NCI-H2081 (cell line): ENCODE measurements around the gene SEPTIN12.
"Not testable (repeated sequence)": the region's sequence is repeated elsewhere in the genome, so short reads cannot be mapped to it uniquely, and the experiment has no call there.

Experiments used
- DNase-seq, 2 experiments: peaks; one replicate each; lab custom pipeline; 2025; lab: John Stamatoyannopoulos, UW

The SEPTIN12 gene

GRCh38 chr16:4802659-4803287, 14.6 kb upstream of the SEPTIN12 start:
- DNase-seq: peak; percentile 93 to 94

GRCh38 chr16:4801962-4802658, 14.0 kb upstream of the SEPTIN12 start, which contains the start of gene ROGDI:
ROGDI (minus strand) TSS chr16:4802633; CDS start chr16:4802571, 62 bp downstream.
- peak; percentile 84 to 91 for DNase-seq

GRCh38 chr16:4801051-4801961, 13.2 kb upstream of the SEPTIN12 start:
- DNase-seq: no peak

GRCh38 chr16:4800290-4801041, 12.3 kb upstream of the SEPTIN12 start:
- DNase-seq: peak in 1 of 2 experiments; percentile 35

GRCh38 chr16:4799171-4799855, 11.2 kb upstream of the SEPTIN12 start:
- DNase-seq: no peak

GRCh38 chr16:4798456-4798855, 10.3 kb upstream of the SEPTIN12 start:
- no peak for DNase-seq

- DNase-seq: no peak
These were observed 9.7 kb upstream of the SEPTIN12 start for GRCh38 chr16:4797805-4798252.

- no peak for DNase-seq
These were observed 9.0 kb upstream of the SEPTIN12 start for GRCh38 chr16:4796982-4797804.

- peak in 1 of 2 experiments; percentile 35 for DNase-seq
These were observed 7.9 kb upstream of the SEPTIN12 start for GRCh38 chr16:4795828-4796572.

- DNase-seq: peak; percentile 77 to 90
These were observed 7.2 kb upstream of the SEPTIN12 start, which contains the start of gene SMIM22 for GRCh38 chr16:4795181-4795827. SMIM22 (plus strand) TSS chr16:4795369; CDS start chr16:4795735, 366 bp downstream.

GRCh38 chr16:4792951-4793513, 4.9 kb upstream of the SEPTIN12 start:
- DNase-seq: no peak

- DNase-seq: no peak
These were observed 2.7 kb upstream of the SEPTIN12 start for GRCh38 chr16:4790871-4791270.

- DNase-seq: no peak
These were observed 2.1 kb upstream of the SEPTIN12 start for GRCh38 chr16:4790261-4790660.

GRCh38 chr16:4788910-4789309, 765 bp upstream of the SEPTIN12 start:
- no peak for DNase-seq

GRCh38 chr16:4788489-4788889, 344 bp upstream of the SEPTIN12 start:
- DNase-seq: no peak

GRCh38 chr16:4787068-4787467, 1.1 kb downstream of the SEPTIN12 start:
- DNase-seq: no peak

GRCh38 chr16:4785758-4786433, 2.2 kb downstream of the SEPTIN12 start:
- no peak for DNase-seq

GRCh38 chr16:4784444-4784987, 3.6 kb downstream of the SEPTIN12 start:
- not testable (repeated sequence) for DNase-seq
